Measurements from ENCODE around the gene CITED2. TPM values are rescaled to one million over a fixed set of nuclear protein-coding genes. Genes with fewer than 3 reads are reported as not detected.

CITED2 gene
- total and polyA plus RNA-seq, 4 donors: 38.1 to 152 (median 96.0) TPM

- H3K36me3 ChIP-seq (ENCODE audit: control insufficient read depth, insufficient read depth, low read length): no peaks in the 10 kb centered on the region
- H3K4me3 ChIP-seq (ENCODE audit: low read depth, low read length): no peak overlapping the region
- H3K27me3 ChIP-seq (ENCODE audit: control insufficient read depth, insufficient read depth, low read length): no peaks in the 10 kb centered on the region
- no peaks in the 10 kb centered on the region for H3K4me1 ChIP-seq (ENCODE audit: control insufficient read depth, insufficient read depth, low read length)
- no peaks in the 10 kb centered on the region for H3K9me3 ChIP-seq (ENCODE audit: control insufficient read depth, insufficient read depth, low read length)
- H3K27ac ChIP-seq (ENCODE audit: low read depth, low read length): no peak overlapping the region
- no CpG with 5 or more reads among the region's 2 CpGs for WGBS (ENCODE audit: insufficient coverage)
- DNase-seq (ENCODE audit: low read depth in 4 of 6, low spot score in 6 of 6): no peak
Measured at GRCh38 chr6:139355172-139355571, 19.3 kb downstream of the CITED2 start.

- DNase-seq (ENCODE audit: low read depth in 4 of 6, low spot score in 6 of 6): no peak
- no peaks in the 10 kb centered on the region for H3K27me3 ChIP-seq (ENCODE audit: control insufficient read depth, insufficient read depth, low read length)
- H3K27ac ChIP-seq (ENCODE audit: low read depth, low read length): no peak overlapping the region
- H3K9me3 ChIP-seq (ENCODE audit: control insufficient read depth, insufficient read depth, low read length): no peaks in the 10 kb centered on the region
- no CpG with 5 or more reads among the region's 4 CpGs for WGBS (ENCODE audit: insufficient coverage)
- no peak overlapping the region for H3K4me3 ChIP-seq (ENCODE audit: low read depth, low read length)
- H3K36me3 ChIP-seq (ENCODE audit: control insufficient read depth, insufficient read depth, low read length): no peaks in the 10 kb centered on the region
- no peaks in the 10 kb centered on the region for H3K4me1 ChIP-seq (ENCODE audit: control insufficient read depth, insufficient read depth, low read length)
Measured at GRCh38 chr6:139354189-139354588, 20.3 kb downstream of the CITED2 start.

- WGBS (ENCODE audit: insufficient coverage): 49% methylated on average over 3 of the region's 5 CpGs
- H3K27me3 ChIP-seq (ENCODE audit: control insufficient read depth, insufficient read depth, low read length): no peaks in the 10 kb centered on the region
- H3K4me3 ChIP-seq (ENCODE audit: low read depth, low read length): no peak overlapping the region
- H3K9me3 ChIP-seq (ENCODE audit: control insufficient read depth, insufficient read depth, low read length): no peaks in the 10 kb centered on the region
- no peaks in the 10 kb centered on the region for H3K4me1 ChIP-seq (ENCODE audit: control insufficient read depth, insufficient read depth, low read length)
- no peak overlapping the region for H3K27ac ChIP-seq (ENCODE audit: low read depth, low read length)
- DNase-seq (ENCODE audit: low read depth in 4 of 6, low spot score in 6 of 6): no peak
- H3K36me3 ChIP-seq (ENCODE audit: control insufficient read depth, insufficient read depth, low read length): no peaks in the 10 kb centered on the region
Measured at GRCh38 chr6:139349464-139350020, 24.9 kb downstream of the CITED2 start.

- DNase-seq (ENCODE audit: low read depth in 4 of 6, low spot score in 6 of 6): no peak
- no peaks in the 10 kb centered on the region for H3K4me1 ChIP-seq (ENCODE audit: control insufficient read depth, insufficient read depth, low read length)
- H3K9me3 ChIP-seq (ENCODE audit: control insufficient read depth, insufficient read depth, low read length): no peaks in the 10 kb centered on the region
- no peaks in the 10 kb centered on the region for H3K27me3 ChIP-seq (ENCODE audit: control insufficient read depth, insufficient read depth, low read length)
- 100% methylated on average over 1 of the region's 2 CpGs for whole genome bisulfite sequencing (ENCODE audit: insufficient coverage)
- no peak overlapping the region for H3K27ac ChIP-seq (ENCODE audit: low read depth, low read length)
- no peak overlapping the region for H3K4me3 ChIP-seq (ENCODE audit: low read depth, low read length)
- H3K36me3 ChIP-seq (ENCODE audit: control insufficient read depth, insufficient read depth, low read length): no peaks in the 10 kb centered on the region
Measured at GRCh38 chr6:139346392-139346791, 28.1 kb downstream of the CITED2 start.

- no peaks in the 10 kb centered on the region for H3K4me1 ChIP-seq (ENCODE audit: control insufficient read depth, insufficient read depth, low read length)
- no peaks in the 10 kb centered on the region for H3K36me3 ChIP-seq (ENCODE audit: control insufficient read depth, insufficient read depth, low read length)
- H3K4me3 ChIP-seq (ENCODE audit: low read depth, low read length): no peak overlapping the region
- no peak overlapping the region for H3K27ac ChIP-seq (ENCODE audit: low read depth, low read length)
- no peak for DNase-seq (ENCODE audit: low read depth in 4 of 6, low spot score in 6 of 6)
- no peaks in the 10 kb centered on the region for H3K27me3 ChIP-seq (ENCODE audit: control insufficient read depth, insufficient read depth, low read length)
- no peaks in the 10 kb centered on the region for H3K9me3 ChIP-seq (ENCODE audit: control insufficient read depth, insufficient read depth, low read length)
- 85% methylated on average over 4 of the region's 4 CpGs for WGBS (ENCODE audit: insufficient coverage)
Measured at GRCh38 chr6:139344186-139344963, 30.1 kb downstream of the CITED2 start.

- H3K36me3 ChIP-seq (ENCODE audit: control insufficient read depth, insufficient read depth, low read length): no peaks in the 10 kb centered on the region
- no peak for DNase-seq (ENCODE audit: low read depth in 4 of 6, low spot score in 6 of 6)
- H3K27me3 ChIP-seq (ENCODE audit: control insufficient read depth, insufficient read depth, low read length): no peaks in the 10 kb centered on the region
- no peak overlapping the region for H3K4me3 ChIP-seq (ENCODE audit: low read depth, low read length)
- WGBS (ENCODE audit: insufficient coverage): 86% methylated on average over 1 of the region's 2 CpGs
- no peaks in the 10 kb centered on the region for H3K9me3 ChIP-seq (ENCODE audit: control insufficient read depth, insufficient read depth, low read length)
- H3K27ac ChIP-seq (ENCODE audit: low read depth, low read length): no peak overlapping the region
- H3K4me1 ChIP-seq (ENCODE audit: control insufficient read depth, insufficient read depth, low read length): no peaks in the 10 kb centered on the region
Measured at GRCh38 chr6:139343052-139343750, 31.2 kb downstream of the CITED2 start.

- no CpG with 5 or more reads among the region's 2 CpGs for WGBS (ENCODE audit: insufficient coverage)
- Histone ChIP-seq H3K27ac (ENCODE audit: low read depth, low read length) (no peak overlapping the region), H3K9me3 (ENCODE audit: control insufficient read depth, insufficient read depth, low read length) (no peaks in the 10 kb centered on the region), H3K36me3 (ENCODE audit: control insufficient read depth, insufficient read depth, low read length) (no peaks in the 10 kb centered on the region), H3K27me3 (ENCODE audit: control insufficient read depth, insufficient read depth, low read length) (no peaks in the 10 kb centered on the region), H3K4me3 (ENCODE audit: low read depth, low read length) (no peak overlapping the region), H3K4me1 (ENCODE audit: control insufficient read depth, insufficient read depth, low read length) (no peaks in the 10 kb centered on the region)
- no peak for DNase-seq (ENCODE audit: low read depth in 4 of 6, low spot score in 6 of 6)
Measured at GRCh38 chr6:139341060-139341459, 33.4 kb downstream of the CITED2 start.

- Histone ChIP-seq H3K4me3 (ENCODE audit: low read depth, low read length) (no peak overlapping the region), H3K9me3 (ENCODE audit: control insufficient read depth, insufficient read depth, low read length) (no peaks in the 10 kb centered on the region), H3K36me3 (ENCODE audit: control insufficient read depth, insufficient read depth, low read length) (no peaks in the 10 kb centered on the region), H3K4me1 (ENCODE audit: control insufficient read depth, insufficient read depth, low read length) (no peaks in the 10 kb centered on the region), H3K27ac (ENCODE audit: low read depth, low read length) (peak overlapping the region; percentile 55), H3K27me3 (ENCODE audit: control insufficient read depth, insufficient read depth, low read length) (no peaks in the 10 kb centered on the region)
- peak in 1 of 6 donors; percentile 19 for DNase-seq (ENCODE audit: low read depth in 4 of 6, low spot score in 6 of 6)
- 76% methylated on average over 6 of the region's 9 CpGs for WGBS (ENCODE audit: insufficient coverage)
Measured at GRCh38 chr6:139338795-139339194, 35.7 kb downstream of the CITED2 start.

GRCh38 chr6:139337830-139338229, 36.6 kb downstream of the CITED2 start:
- Histone ChIP-seq H3K27me3 (ENCODE audit: control insufficient read depth, insufficient read depth, low read length) (no peaks in the 10 kb centered on the region), H3K27ac (ENCODE audit: low read depth, low read length) (no peak overlapping the region), H3K36me3 (ENCODE audit: control insufficient read depth, insufficient read depth, low read length) (no peaks in the 10 kb centered on the region), H3K9me3 (ENCODE audit: control insufficient read depth, insufficient read depth, low read length) (no peaks in the 10 kb centered on the region), H3K4me1 (ENCODE audit: control insufficient read depth, insufficient read depth, low read length) (no peaks in the 10 kb centered on the region), H3K4me3 (ENCODE audit: low read depth, low read length) (no peak overlapping the region)
- no peak for DNase-seq (ENCODE audit: low read depth in 4 of 6, low spot score in 6 of 6)
- WGBS (ENCODE audit: insufficient coverage): 53% methylated on average over 3 of the region's 5 CpGs
